ENCODE data around the gene MME. TPM values are rescaled to one million over a fixed set of nuclear protein-coding genes. Genes with fewer than 3 reads are reported as not detected.
"Not testable (repeated sequence)": the region's sequence is repeated elsewhere in the genome, so short reads cannot be mapped to it uniquely, and the experiment has no call there.

The MME gene
- total and polyA plus RNA-seq, 2 of the 4 experiments (the other 2 are of a cell fraction), result 11.7 to 22.8 TPM

- Histone ChIP-seq H2AK5ac (ENCODE audit: low read depth, low read length) (no peak overlapping the region), H2AK9ac (replicated peaks; ENCODE audit: low read depth, low read length, poor library complexity) (no peak overlapping the region), H3K18ac (ENCODE audit: low read depth, low read length) (no peak overlapping the region), H3K4me2 (ENCODE audit: low read depth, low read length) (no peak overlapping the region), H3K9me1 (ENCODE audit: insufficient read depth, low read length) (no peaks in the 10 kb centered on the region), H3K27me3 (ENCODE audit: control insufficient read depth, insufficient read depth, low read length) (no peaks in the 10 kb centered on the region; the same call in 1 of the 2 replicates), H3K9me3 (ENCODE audit: control insufficient read depth, insufficient read depth, low read length) (no peaks in the 10 kb centered on the region), H2BK15ac (ENCODE audit: low read depth, low read length) (no peak overlapping the region), H3K79me1 (ENCODE audit: low read depth in 1 of 2, low read length in 2 of 2) (no peaks in the 10 kb centered on the region), H4K5ac (ENCODE audit: low read depth, low read length) (no peak overlapping the region), H3K4me1 (ENCODE audit: control insufficient read depth, insufficient read depth, low read length) (no peaks in the 10 kb centered on the region), H3K27ac (ENCODE audit: insufficient read depth, low read length) (no peak overlapping the region), H3K14ac (replicated peaks; ENCODE audit: low read depth, low read length) (no peak overlapping the region), H3K23ac (ENCODE audit: low read depth, low read length) (no peak overlapping the region), H2BK20ac (ENCODE audit: low read depth, low read length) (no peak overlapping the region), H4K8ac (ENCODE audit: low read depth in 2 of 2, low read length in 2 of 2) (no peak overlapping the region), H2AFZ (replicated peaks; ENCODE audit: low read length, poor library complexity) (no peak overlapping the region), H4K91ac (ENCODE audit: insufficient read depth, low read depth, low read length) (no peak overlapping the region), H3K36me3 (ENCODE audit: control insufficient read depth, insufficient read depth, low read length) (no peaks in the 10 kb centered on the region), H2BK5ac (ENCODE audit: low read depth, low read length, poor library complexity, severe bottlenecking) (no peak overlapping the region), H4K20me1 (ENCODE audit: insufficient read depth, low read length) (no peaks in the 10 kb centered on the region), H2BK120ac (ENCODE audit: low read depth, low read length) (no peak overlapping the region), H3K56ac (ENCODE audit: extremely low read depth, insufficient read depth, low read length) (no peak overlapping the region), H3K9ac (ENCODE audit: low read depth, low read length) (no peak overlapping the region), H3K4me3 (ENCODE audit: insufficient read depth, low read depth, low read length) (no peak overlapping the region), H3K4ac (ENCODE audit: low read depth, low read length) (no peak overlapping the region)
- BruUV-seq (replicated peaks), result no TSS peak
- ChIA-PET POLR2A (ENCODE audit: unreplicated experiment) (no interaction called here), CTCF (no interaction called here)
- in situ Hi-C loops (cut with MboI; ENCODE audit: low sequenced_read_pairs), result no loop called here
- intact Hi-C loops (cut with micrococcal nuclease), result no loop called here
- ATAC-seq (ENCODE audit: low read depth) (no peak), DNase-seq (no peak)
- dilution Hi-C loops (cut with HindIII; ENCODE audit: low sequenced_read_pairs, unreplicated experiment), result no loop called here
- TF ChIP-seq RFX5 (IDR thresholded peaks at IDR 0.05; ENCODE audit: low read depth, low read length) (no peak), RAD21 (IDR thresholded peaks at IDR 0.05; ENCODE audit: low read length) (no peak), FOS (IDR thresholded peaks at IDR 0.05; ENCODE audit: low read depth, low read length) (no peak), BHLHE40 (IDR thresholded peaks at IDR 0.05; ENCODE audit: low read depth, low read length) (no peak), NFE2L2 (IDR thresholded peaks at IDR 0.05; ENCODE audit: low read depth, low read length) (no peak), MAFK (IDR thresholded peaks at IDR 0.05; ENCODE audit: low read depth, low read length) (no peak)
Measured at GRCh38 chr3:155211940-155212339, 131.8 kb downstream of the MME start.

GRCh38 chr3:155216007-155216406 is 135.9 kb downstream of the MME start:
- H3K4me2 ChIP-seq (ENCODE audit: low read depth, low read length); DNase-seq; BruUV-seq (replicated peaks); dilution Hi-C loops (cut with HindIII; ENCODE audit: low sequenced_read_pairs, unreplicated experiment); H4K5ac ChIP-seq (ENCODE audit: low read depth, low read length); H3K79me1 ChIP-seq (ENCODE audit: low read depth in 1 of 2, low read length in 2 of 2); H3K14ac ChIP-seq (replicated peaks; ENCODE audit: low read depth, low read length); H3K9me3 ChIP-seq (ENCODE audit: control insufficient read depth, insufficient read depth, low read length); H4K20me1 ChIP-seq (ENCODE audit: insufficient read depth, low read length); H3K36me3 ChIP-seq (ENCODE audit: control insufficient read depth, insufficient read depth, low read length); H2BK15ac ChIP-seq (ENCODE audit: low read depth, low read length); H3K18ac ChIP-seq (ENCODE audit: low read depth, low read length); H3K4me3 ChIP-seq (ENCODE audit: insufficient read depth, low read depth, low read length); POLR2A ChIA-PET (ENCODE audit: unreplicated experiment); H2BK20ac ChIP-seq (ENCODE audit: low read depth, low read length); H3K56ac ChIP-seq (ENCODE audit: extremely low read depth, insufficient read depth, low read length); intact Hi-C loops (cut with micrococcal nuclease); H2BK5ac ChIP-seq (ENCODE audit: low read depth, low read length, poor library complexity, severe bottlenecking); in situ Hi-C loops (cut with MboI; ENCODE audit: low sequenced_read_pairs); H3K4ac ChIP-seq (ENCODE audit: low read depth, low read length); H4K91ac ChIP-seq (ENCODE audit: insufficient read depth, low read depth, low read length); H3K27ac ChIP-seq (ENCODE audit: insufficient read depth, low read length); H3K9ac ChIP-seq (ENCODE audit: low read depth, low read length); H3K23ac ChIP-seq (ENCODE audit: low read depth, low read length); H3K4me1 ChIP-seq (ENCODE audit: control insufficient read depth, insufficient read depth, low read length); H3K9me1 ChIP-seq (ENCODE audit: insufficient read depth, low read length); H2AK5ac ChIP-seq (ENCODE audit: low read depth, low read length); H3K27me3 ChIP-seq (ENCODE audit: control insufficient read depth, insufficient read depth, low read length); H2AFZ ChIP-seq (replicated peaks; ENCODE audit: low read length, poor library complexity); H2BK120ac ChIP-seq (ENCODE audit: low read depth, low read length); H4K8ac ChIP-seq (ENCODE audit: low read depth in 2 of 2, low read length in 2 of 2); ATAC-seq (ENCODE audit: low read depth); H2AK9ac ChIP-seq (replicated peaks; ENCODE audit: low read depth, low read length, poor library complexity): not testable (repeated sequence)
- CTCF ChIA-PET, result interaction anchor here (0.5 kb wide), 1 partner anchor 458 kb away, joined by 4 read pairs; no protein-coding TSS in a partner anchor
- no CpG with 5 or more reads among the region's 3 CpGs for WGBS, 2 experiments (ENCODE audit: extremely low coverage in 2 of 2, insufficient read length in 1 of 2)
